NCI-H1436 treated with DMSO at 0.1 percent for 48 hours (cell line): ENCODE measurements around the gene TOX3.

Source experiments
- DNase-seq: peaks from one replicate; lab custom pipeline; 2025; lab: John Stamatoyannopoulos, UW

TOX3 gene

DNA sequence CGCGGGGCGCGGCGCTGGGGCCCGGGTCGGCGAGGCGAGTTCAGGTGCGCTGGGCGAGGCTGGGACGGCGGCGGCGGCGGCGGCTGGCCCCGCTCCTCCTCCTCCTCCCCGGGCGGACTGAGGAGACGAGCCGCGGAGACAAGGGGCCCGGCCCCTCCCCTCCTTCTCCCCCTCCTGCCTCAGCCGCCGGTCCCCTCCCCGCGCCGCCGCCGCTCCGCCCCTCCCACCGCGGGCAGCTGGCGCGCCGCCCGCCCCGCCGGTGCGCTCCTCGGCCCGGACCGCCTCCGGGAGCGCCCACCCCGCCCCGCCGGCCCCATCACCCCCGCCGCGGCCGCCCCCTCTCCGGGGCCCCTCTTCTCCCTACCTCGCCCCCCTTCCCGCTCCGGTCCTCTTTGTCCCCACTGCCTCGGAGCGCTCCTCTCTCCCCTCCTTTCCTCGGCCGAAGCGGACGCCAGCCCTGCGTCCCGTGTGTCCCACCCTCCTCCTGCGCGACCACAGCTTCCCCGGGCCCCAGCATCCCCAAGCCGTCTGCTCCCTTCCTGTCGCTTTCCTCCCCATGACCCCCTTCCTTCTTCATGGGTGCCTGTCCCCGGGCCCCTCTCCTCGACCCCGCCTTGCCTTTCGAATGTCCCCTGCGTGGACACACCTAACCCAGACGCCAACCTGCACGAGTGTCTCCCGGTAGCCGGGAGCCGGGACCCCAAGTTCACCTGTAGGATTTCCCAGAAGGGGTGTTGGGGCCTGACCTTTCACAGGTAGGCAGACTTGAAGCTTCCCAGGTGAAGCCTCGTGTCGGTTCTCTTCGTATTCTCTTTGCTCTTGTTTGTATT, at the start of gene TOX3:
Gene TOX3, minus strand, starts transcription at position 140 of the 830 bp plus-strand sequence. CDS start 420 bp downstream, outside the sequence.
- DNase-seq = no peak

DNA sequence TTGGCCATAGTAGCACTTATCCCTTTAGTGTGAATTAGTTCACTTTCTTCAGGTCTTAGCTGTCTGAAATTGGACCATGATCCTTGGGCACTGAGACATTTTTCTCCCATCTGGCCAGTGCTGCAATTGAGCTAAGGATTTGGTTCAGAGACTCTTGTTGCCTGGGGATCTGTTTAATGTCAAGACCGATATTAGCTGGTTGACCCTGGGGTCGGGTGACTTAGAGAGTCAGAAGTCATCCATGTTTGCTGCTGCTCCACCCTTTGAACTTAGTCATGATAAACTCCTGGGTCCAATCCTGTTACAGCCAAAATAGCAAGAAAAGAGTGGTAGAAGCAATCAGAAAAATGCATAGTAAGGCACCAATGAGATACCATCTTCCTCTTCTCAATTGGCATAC, 45.8 kb upstream of the TOX3 start:
- no peak for DNase-seq

DNA sequence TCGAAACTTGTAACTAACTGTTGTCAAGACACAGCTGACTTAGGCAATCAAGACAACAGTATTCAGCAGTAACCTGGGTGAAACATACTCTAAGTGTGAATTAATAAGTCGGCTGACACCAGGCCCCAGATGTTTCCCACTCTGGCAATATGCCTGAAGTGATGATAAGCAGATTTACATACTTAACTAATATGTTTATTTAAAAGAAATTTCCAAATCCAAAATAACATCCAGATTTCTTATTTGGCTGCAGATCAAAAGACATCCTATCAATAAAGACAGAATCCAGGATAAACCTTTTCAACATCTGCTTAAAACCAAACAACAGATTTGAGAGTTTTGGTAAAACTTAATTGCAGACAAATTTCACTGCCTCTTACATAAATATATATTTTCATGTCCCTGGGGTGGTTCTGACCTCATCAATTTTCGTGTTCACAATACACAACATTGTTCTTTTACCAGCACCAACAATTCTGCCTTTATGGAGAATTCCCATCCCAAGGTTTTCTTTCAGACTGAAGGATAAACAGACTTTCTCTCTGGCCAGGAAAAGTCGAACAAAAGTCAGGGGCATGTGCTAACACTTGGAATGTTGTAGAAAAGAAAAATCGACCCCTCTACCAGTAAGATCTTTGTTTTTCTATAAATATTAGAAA, 45.1 kb upstream of the TOX3 start:
- no peak for DNase-seq

DNA sequence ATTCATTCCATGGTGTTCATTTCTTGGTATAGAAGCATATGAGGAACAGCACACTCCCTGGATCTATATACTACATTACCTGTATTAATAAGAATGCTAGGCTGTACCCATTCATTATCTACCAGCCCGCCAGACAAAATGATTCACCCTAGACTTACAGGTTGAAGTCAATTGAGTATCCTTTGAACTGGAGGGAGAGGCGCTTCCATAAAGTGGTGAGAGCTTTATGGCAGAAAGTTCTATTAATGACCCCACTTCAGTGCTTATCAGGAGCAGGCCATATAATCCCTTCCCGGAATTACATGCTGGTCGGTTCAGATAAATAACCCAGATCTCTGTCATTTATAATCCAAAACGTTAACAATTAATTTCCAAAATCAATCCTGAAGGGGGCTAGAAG, 44.5 kb upstream of the TOX3 start:
- DNase-seq = no peak

DNA sequence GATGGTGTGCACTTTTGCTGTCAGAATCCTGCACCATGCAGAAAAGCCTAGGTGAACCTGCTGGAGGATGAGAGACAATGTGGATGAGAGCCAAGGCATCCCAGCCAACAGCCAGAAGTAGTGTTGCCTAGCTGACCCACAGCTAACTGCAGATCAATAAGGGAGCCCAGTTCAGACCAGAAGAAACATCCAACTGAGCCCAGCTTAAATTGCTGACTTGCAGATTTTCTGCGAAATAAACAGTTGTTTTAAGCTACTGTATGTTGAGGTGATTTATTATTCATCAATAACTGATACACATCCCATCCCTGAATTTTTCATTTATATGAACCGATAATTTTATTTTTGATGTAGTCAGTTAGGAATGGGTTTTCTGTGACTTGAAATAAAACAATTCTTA, 39.2 kb upstream of the TOX3 start:
- no peak for DNase-seq

DNA sequence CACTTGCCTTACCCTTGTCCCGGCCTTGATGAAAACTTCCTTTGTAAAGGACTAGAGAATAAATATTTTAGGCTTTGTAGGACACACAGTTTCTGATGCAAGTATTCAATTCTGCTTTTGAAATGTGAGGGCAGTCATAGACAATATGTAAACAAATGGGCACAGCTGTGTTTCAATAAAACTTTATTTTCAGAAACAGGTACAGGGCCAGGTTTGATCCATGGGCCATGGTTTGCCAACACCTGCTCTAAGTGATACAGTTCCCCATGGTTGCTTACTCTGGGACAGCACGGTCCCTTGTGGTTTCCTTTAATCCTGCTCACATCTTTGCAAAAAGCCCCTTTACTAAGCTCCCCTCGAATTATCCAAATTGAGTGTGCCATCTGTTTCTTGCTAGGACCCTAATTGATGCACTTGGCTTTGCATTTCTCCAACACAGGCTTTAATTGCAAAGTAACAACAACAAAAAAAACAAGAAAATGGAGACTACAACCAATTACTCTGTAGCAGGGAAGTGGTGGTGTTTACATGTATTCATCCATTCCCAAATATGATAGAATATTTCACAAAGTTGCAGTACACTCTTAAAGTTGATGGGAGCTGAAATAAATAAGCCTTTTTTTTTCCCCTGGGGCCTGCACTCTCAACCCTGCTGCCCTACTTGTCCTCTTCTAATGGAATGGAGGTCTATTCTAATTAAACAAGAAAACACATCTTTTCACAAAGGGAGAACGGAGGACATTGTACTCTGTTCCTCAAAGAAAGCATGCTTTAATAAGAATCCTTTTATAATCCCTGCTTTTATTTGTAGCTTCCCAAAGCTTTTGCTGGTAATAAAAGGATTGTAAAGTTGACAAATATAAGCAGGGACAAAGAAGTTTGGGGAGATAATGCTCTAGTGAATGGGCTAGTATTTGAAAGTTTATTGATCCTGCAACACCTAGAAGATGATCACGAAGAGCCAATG, 37.7 kb upstream of the TOX3 start:
- DNase-seq = no peak

DNA sequence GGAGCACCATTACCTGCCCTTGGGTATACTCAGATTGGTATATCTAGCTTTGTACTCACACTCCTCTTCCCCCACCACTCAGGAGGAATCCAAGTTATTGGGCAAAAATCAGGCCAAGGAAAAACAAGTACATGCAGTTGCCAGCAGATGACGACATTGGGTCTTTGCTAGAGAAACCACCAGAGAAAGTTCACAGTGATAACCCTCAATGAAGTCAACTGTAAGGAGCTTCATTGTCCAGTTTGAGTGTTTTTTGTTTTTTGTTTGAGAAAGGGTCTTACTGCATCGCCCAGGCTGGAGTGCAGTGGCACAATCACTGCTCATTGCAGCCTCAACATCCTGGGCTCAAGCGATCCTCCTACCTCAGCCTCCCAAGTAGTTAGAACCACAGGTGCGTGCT, 34.6 kb upstream of the TOX3 start:
- DNase-seq = no peak

DNA sequence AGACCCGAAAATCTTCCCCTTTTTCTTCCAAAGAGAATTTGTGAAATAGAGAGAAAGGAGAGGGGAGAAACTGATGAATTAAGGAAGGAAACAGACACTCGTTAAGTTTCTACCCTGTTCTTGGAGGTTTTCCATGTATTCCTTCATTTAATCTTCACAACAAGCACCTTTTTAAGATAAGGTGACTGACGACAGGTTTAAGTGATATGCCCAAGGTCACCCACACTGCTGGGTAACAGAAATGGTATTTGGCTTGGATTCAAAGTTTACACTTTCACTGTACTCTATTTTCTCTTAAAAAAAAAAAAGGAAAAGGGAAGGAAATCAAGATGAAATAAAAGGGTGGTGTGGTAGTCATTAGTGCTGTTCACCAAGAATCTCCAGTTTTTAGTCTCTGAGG, 33.5 kb upstream of the TOX3 start:
- no peak for DNase-seq

DNA sequence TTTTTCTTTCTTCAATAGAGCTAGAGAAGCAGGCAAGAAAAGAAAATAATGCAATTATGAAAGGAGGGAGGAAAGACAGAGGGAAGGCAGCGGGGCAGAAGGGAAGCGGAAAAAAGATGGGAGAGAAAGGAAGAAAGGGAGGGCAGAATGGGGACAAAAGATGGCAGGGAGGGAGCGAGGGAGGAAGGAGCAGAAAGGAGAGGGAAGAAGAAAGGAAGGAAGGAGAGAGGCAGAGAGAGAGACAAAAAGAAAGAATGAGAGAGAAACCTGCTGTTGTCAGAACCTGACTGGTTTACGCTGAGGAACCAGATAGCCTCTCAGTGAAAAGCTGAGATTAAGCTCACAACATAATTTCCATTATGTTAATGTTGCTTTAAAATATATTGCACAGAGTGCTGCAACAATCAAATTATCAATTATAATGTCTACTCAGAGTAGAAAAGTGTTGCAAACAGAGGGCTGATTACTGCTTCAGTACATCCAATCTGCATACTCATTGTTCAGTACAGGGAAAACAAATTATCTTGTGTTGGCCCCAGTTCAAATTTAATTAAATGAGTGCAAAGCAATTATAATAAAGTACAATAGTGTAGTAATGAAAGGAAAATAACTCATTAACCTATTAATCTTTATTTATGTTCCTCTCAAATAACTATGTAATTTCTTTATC, 32.0 kb upstream of the TOX3 start:
- DNase-seq = no peak

DNA sequence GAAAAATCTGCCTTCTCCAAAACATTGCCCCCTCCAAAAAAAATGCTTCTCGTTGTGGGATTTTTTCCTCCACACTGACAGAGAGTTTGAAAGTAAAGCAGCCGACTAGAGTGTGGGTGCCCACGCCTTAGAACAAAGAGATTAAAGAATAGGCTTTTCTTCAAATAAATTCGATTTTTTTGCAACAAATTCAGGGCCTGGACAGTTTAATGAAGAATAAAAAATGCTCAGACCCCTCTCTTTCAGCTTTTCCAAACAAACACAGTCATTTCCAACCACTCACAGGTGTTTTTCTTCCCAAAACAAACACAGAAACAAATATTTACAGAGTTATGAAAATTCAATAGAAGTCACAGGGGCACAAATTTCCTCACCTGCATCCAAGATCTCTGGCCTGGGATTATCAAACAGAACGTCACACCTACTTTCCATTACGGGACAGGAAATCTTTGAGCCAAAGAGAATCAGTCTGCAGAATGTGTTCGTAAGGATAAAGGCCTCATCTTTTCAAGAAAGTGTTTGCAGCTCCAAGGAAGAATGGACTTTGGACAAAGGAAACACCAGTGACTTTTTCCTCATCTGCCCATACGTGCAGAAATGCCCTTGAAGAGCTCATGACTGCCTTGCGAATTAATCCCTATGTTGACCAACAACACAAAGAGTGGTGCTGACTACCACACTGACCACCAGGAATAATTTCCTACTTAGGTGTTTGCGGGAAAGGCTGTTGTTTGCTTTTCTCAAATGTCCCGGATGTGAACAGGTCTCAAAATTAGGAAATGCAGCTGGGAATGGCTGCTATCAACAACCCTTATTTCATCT, 31.3 kb upstream of the TOX3 start:
- no peak for DNase-seq

DNA sequence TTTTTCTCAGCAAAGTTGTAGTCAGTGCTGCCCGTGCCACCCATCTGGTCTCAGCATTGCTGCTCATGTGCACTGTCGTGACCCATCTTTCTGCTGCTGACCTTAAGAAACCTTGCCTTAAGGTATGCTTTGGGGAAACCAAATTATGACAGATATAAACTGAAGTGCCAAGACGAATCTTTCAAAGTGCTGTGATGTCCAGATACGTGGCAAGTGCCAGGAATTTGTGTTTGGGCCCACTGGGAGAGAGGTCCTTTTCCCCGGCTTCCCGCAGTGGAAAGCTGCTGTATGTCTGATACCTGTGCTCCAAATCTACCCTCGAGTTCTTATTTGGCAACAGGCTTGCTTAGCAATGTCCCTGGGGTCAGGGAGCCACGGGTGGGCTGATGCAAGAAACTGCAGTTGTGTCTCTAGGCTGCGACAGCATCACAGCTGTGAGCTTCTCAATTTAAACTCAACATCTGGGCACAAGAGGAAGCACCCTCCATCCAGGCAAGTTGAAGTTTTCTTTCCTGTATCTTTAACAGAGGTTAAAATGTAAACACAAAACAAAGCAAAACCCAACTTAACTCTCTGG, 30.3 kb upstream of the TOX3 start:
- no peak for DNase-seq

DNA sequence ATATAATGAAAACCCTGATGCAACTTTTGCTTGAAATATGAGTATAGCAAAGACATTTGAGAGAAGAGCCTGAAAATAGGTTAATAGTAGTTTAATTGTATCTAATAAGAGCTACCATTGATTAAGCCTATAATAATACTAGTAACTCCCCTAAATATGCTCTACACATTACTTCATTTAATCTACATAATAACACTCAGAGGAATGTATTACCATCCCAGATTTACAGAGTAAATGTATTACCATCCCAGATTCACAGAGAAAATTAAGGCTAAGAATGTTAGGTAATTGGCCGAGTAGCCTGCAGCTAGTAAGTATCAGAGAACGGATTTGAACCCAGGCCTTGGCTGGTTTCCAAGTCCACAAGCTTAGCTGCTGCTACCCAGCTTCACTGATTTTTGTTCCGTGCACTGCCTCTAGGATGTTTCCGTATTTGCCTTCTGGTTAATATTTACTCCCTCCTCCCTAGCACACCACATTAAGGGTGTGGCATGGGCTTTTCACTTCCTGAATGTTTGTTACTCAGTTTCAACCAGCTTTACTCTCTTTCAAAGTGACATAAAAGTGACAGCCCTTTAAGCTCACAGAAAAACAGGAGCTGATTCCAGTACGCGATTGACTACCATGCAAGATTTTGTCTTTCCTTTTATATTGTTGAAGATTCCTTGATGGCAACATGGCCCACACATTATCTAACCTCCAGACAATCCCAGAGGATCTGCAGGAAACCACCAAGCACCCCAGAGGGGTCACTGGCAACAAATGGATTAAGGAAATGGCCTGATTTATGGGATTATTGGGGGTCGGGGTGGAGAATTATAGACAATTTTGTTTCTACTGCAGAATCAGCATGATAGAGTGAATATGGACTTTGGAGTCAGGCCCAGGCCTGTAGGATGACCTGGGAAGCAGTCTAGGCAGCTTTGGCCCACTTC, 26.7 kb upstream of the TOX3 start:
- DNase-seq = no peak

DNA sequence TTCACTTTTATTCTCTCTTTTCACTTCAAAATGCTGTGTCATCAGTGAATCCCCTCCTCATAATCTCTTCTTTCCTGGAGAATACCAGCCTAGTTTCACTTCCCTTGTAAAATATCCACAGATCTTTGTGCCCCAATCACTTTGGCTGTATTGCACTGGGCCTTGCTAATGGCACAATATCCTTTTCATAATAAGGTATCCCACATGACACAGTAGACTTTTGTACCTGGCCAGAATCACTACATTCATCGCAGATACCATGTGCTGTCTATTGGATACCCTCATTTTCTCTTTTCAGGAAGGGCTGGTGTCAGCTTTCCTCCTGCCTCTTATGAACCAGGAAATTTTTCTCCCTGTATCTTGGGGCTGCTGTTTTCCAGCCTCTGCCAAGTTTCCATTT, 25.7 kb upstream of the TOX3 start:
- DNase-seq = no peak

DNA sequence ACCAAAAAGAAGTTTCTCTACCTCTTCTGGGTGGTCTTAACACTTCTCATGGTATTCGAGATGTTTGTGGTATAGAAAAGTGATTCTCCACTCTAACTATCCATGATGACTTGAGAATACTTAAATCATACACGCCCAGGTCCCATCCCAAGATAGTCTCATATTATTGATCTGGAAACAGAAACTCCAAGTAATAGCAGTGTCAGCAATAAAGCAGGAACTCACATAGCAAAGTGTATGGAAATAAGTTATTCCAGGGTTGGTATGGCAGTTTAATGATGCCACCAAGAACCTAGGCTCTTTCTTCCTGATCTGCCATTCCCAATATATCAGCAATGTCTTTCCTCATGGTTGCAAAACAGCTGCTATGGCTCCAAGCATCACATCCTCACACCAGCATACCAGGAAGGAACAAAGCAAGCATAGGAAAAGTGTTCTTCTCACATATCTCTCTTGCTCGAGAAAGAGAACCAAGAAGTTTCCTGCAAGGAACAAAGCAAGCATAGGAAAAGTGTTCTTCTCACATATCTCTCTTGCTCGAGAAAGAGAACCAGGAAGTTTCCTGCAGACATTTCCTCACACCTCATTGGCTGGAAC, 23.6 kb upstream of the TOX3 start:
- DNase-seq = no peak

DNA sequence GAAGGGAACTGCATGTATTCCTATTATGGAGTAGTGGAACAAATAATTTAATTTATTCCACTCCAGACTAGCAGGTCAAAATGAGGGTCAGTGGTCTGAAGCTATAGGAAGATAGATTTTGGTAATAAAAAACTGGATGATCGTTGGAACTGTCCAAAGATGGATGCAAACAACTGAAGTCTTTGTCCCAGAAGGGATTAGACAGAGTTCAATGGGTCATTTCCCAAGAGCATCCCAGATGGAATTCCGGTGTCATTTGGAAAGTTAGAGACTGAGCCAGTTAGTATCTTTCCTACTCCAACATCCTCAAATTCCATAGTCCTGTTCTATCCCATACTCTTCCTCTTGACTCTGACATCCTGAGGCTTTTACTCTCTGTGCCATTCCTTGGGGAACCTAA, 22.8 kb upstream of the TOX3 start:
- no peak for DNase-seq

DNA sequence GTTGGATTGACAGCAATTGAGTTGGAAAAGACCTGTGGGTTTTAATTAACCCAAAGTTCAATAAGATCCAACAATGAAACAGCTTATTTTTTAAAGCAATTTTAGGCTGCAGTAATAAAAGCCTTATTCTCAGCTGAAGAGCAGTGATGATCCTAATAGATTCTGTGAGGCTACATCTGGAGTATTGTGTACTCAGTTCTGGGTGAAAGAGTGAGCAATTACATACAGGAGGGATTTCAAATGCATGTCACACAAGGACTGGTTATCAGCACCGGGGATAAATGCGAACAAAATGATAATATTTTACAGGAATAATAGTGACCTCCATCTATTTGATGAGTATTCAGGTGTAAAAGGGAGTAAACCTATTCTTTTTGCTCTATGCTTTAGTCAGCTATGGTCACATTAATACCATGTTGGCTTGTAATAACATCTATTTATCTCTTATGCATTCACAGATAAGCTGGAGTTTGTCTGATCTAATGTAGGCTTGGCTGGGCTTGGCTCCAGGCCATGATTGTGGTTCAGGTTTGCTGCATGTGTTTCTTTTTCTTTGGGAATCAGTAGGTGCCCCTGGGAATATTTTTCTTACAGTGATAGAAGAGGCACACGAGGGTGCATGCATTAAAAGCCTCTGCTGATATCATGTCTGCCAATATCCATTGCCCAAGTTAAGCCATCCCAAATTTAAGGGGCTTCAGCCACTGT, 22.2 kb upstream of the TOX3 start:
- DNase-seq = no peak

DNA sequence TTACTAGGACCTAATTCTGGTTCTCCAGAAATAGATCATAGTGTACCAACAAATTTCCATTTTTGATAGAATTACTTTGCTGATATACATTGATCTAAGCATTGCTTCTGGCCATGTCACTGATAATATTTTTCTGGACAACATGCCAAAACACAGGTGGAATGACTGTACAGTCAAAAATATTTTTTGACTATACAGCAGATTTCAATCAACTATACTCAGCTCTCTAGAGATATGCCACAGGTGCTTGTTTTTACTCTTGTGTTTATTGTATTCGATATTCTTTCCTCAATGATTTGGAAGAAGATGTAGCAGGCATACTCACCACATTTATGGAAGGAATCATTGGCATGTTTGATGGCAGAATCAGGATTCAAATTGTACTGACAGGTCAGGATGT, 21.6 kb upstream of the TOX3 start:
- no peak for DNase-seq

DNA sequence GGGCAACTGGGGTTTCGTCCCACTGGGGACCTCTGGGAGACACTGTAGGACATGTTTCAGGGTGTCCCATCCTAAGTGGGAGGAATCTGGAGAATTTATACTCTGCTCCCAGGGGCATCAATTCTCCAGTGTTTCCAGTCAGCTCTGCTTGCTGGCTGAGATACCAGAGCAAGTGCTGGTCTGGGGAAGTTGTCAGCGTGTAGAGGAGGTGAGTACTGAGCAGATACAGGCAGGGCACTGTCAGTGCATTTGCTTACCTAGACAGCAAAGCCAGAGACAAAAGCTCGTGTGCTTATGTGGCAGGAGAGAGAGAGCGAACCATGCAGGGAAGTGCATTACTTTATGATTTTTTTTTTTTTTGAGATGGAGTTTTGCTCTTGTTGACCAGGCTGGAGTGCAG, 20.2 kb upstream of the TOX3 start:
- no peak for DNase-seq
